Peyer's patch (tissue), 4 donors: ENCODE results near the gene MORN5. TPM values are rescaled to one million over a fixed set of nuclear protein-coding genes. Genes with fewer than 3 reads are reported as not detected.

ENCODE experiments used
- DNase-seq, 3 donors: peaks; one replicate each; pipeline ENCODE4 v3.0.0-alpha.2; 2017 to 2019
- H3K27ac ChIP-seq, 4 donors: fragments of 200-600 bp; sonication (generic); one replicate each; pipeline ENCODE4 v1.5.1; 2016 to 2019
- H3K27me3 ChIP-seq, 2 donors: fragments of 200-600 bp; sonication (generic); one replicate each; pipeline ENCODE4 v1.5.1; 2019
- H3K36me3 ChIP-seq, 3 donors: fragments of 200-600 bp; sonication (generic); one replicate each; pipeline ENCODE4 v1.5.1; 2016 to 2019
- H3K4me1 ChIP-seq, 4 donors: fragments of 200-600 bp; sonication (generic); one replicate each; pipeline ENCODE4 v1.5.1; 2016 to 2019
- H3K4me3 ChIP-seq, 4 donors: fragments of 200-600 bp; sonication (generic); 1 replicate in 3 of 4; 2 replicates in 1 of 4; pipeline ENCODE4 v1.5.1; 2016 to 2019; ENCODE audit warnings: mild to moderate bottlenecking in 1 of 4
- H3K9me3 ChIP-seq, 4 donors: fragments of 200-600 bp; sonication (generic); one replicate each; pipeline ENCODE4 v1.5.1; 2016 to 2019; ENCODE audit warnings: mild to moderate bottlenecking in 1 of 4
- POLR2A ChIP-seq, 2 donors: fragments of 450-650 bp; IDR thresholded peaks; one replicate each; pipeline ENCODE4 v1.5.1; 2017; ENCODE audit warnings: antibody characterized with exemption in 2 of 2, mild to moderate bottlenecking in 2 of 2, moderate library complexity in 2 of 2
- total RNA-seq, 4 donors: library from RNA; depleted of rRNA; stranded (reverse); fragments of >200 nt; gene quantifications; one replicate each; pipeline ENCODE4 v1.1.0, GENCODE V29; 2016
- TF ChIP-seq, protein P1 (sequence below), 6 experiments: fragments of 450-650 bp in 4 of 6; fragments of 200-600 bp in 2 of 6; sonication (generic) in 1 of 6; IDR thresholded peaks; one replicate each; pipeline ENCODE4 v1.5.1; 2017 to 2019; ENCODE audit warnings: antibody characterized with exemption in 6 of 6, mild to moderate bottlenecking in 3 of 6, moderate library complexity in 1 of 6

MORN5 gene
- total RNA-seq, 4 donors from 2014 or later, result not detected

- H3K27ac ChIP-seq, result peak overlapping the region in 1 of 4 donors; percentile 52
- no peak overlapping the region for H3K4me3 ChIP-seq
Observed at GRCh38 chr9:122179690-122180074, 20.0 kb downstream of the MORN5 start.

GRCh38 chr9:122180633-122181032 lies 20.9 kb downstream of the MORN5 start:
- no peak for DNase-seq
- no peaks in the 10 kb centered on the region for H3K36me3 ChIP-seq
- no peak overlapping the region for H3K4me3 ChIP-seq
- TF ChIP-seq, protein P1, sequence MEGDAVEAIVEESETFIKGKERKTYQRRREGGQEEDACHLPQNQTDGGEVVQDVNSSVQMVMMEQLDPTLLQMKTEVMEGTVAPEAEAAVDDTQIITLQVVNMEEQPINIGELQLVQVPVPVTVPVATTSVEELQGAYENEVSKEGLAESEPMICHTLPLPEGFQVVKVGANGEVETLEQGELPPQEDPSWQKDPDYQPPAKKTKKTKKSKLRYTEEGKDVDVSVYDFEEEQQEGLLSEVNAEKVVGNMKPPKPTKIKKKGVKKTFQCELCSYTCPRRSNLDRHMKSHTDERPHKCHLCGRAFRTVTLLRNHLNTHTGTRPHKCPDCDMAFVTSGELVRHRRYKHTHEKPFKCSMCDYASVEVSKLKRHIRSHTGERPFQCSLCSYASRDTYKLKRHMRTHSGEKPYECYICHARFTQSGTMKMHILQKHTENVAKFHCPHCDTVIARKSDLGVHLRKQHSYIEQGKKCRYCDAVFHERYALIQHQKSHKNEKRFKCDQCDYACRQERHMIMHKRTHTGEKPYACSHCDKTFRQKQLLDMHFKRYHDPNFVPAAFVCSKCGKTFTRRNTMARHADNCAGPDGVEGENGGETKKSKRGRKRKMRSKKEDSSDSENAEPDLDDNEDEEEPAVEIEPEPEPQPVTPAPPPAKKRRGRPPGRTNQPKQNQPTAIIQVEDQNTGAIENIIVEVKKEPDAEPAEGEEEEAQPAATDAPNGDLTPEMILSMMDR (IDR thresholded peaks at IDR 0.05), result no peak
- no peak for TF ChIP-seq POLR2A (IDR thresholded peaks at IDR 0.05)
- peaks cover 0 to 10% (median 0%) of the 10 kb centered on the region in 4 donors for H3K4me1 ChIP-seq
- no peak overlapping the region for H3K27ac ChIP-seq
- no peaks in the 10 kb centered on the region for H3K27me3 ChIP-seq
- no peaks in the 10 kb centered on the region for H3K9me3 ChIP-seq

More at GRCh38 chr9:122179690-122180074, 20.0 kb downstream of the MORN5 start:
- Histone ChIP-seq H3K36me3 (no peaks in the 10 kb centered on the region), H3K27me3 (no peaks in the 10 kb centered on the region), H3K9me3 (no peaks in the 10 kb centered on the region), H3K4me1 (peaks cover 0 to 10% (median 0%) of the 10 kb centered on the region in 4 donors)
- no peak for TF ChIP-seq POLR2A (IDR thresholded peaks at IDR 0.05)
- no peak for DNase-seq

DNA sequence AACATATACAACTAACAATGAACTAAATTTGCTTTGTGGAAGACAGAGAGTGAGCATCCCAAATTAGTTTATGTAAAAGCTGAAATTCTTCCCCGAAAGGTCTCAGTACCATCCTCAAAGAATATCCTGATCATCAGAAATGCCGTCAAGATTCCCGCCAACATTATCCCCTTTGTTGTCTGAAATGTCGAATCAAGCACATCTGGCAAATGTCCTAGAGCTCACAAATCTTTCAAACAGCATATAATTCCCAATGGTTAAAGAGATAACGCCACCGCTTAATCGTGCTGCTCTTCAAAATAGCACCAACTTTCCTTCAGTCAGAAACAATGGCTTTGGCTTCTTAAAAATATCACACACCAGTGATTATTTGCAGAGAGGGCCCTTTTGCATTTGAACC lies 23.8 kb downstream of the MORN5 start:
- peaks cover 0 to 17% (median 0%) of the 10 kb centered on the region in 4 donors for H3K4me1 ChIP-seq
- no peaks in the 10 kb centered on the region for H3K9me3 ChIP-seq
- no peak overlapping the region for H3K4me3 ChIP-seq
- no peaks in the 10 kb centered on the region for H3K27me3 ChIP-seq
- H3K27ac ChIP-seq, result no peak overlapping the region
- no peaks in the 10 kb centered on the region for H3K36me3 ChIP-seq
- TF ChIP-seq POLR2A (IDR thresholded peaks at IDR 0.05), result no peak
- TF ChIP-seq, protein P1 (IDR thresholded peaks at IDR 0.05), result no peak
- no peak for DNase-seq

GRCh38 chr9:122184551-122184950 lies 24.8 kb downstream of the MORN5 start:
- H3K9me3 ChIP-seq, result no peaks in the 10 kb centered on the region
- H3K27ac ChIP-seq, result no peak overlapping the region
- no peak for DNase-seq
- H3K27me3 ChIP-seq, result no peaks in the 10 kb centered on the region
- no peak overlapping the region for H3K4me3 ChIP-seq
- H3K36me3 ChIP-seq, result no peaks in the 10 kb centered on the region
- peaks cover 0 to 13% (median 0%) of the 10 kb centered on the region in 4 donors for H3K4me1 ChIP-seq
- no peak for TF ChIP-seq POLR2A (IDR thresholded peaks at IDR 0.05)
- TF ChIP-seq, protein P1 (IDR thresholded peaks at IDR 0.05), result no peak

- DNase-seq, result peak in 2 of 3 donors; percentile 52 to 57
- Histone ChIP-seq H3K9me3 (no peaks in the 10 kb centered on the region), H3K4me1 (peaks cover 0 to 8% (median 0%) of the 10 kb centered on the region in 4 donors), H3K4me3 (no peak overlapping the region), H3K27me3 (no peaks in the 10 kb centered on the region), H3K36me3 (no peaks in the 10 kb centered on the region), H3K27ac (no peak overlapping the region)
- no peak for TF ChIP-seq POLR2A (IDR thresholded peaks at IDR 0.05)
- TF ChIP-seq, protein P1 (IDR thresholded peaks at IDR 0.05), result peak in 3 of 6 experiments; percentile 25 to 38 (median 25)
Observed at GRCh38 chr9:122186301-122186700, 26.6 kb downstream of the MORN5 start.

DNA sequence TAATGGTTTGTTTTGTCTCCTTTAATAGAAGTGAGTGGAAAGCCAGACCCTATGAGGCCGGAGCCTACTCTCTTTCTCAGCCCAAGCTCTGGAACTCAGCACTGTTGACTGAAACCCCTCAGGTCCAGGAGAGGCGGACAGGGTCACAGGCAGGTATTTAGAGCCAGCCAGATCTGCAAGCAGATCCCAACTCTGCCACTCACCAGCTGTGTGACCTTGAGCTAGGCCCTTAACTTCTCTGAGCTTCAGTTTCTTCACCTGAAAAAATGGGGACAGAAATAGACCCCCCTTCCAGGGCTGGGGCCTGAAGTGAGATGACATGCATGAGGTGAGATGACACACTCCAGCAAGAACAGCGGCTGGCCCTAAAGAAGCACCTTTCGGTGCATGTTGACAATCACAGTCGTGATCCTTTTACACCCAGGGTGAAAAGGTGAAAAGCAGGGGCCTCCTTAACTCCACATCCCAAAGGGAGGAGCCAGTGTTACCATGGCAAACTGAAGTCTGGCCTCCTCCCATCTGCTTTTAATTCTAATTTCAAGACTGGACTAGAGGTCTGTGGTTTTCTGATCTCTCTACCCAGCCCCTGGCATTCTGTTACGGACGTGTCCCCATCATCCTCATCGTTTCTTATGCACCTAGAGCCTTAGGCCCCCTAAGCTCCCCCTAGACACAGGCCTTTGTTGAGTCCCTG lies 27.2 kb downstream of the MORN5 start:
- Histone ChIP-seq H3K27me3 (no peaks in the 10 kb centered on the region), H3K27ac (no peak overlapping the region), H3K36me3 (no peaks in the 10 kb centered on the region), H3K4me1 (peaks cover 0 to 8% (median 0%) of the 10 kb centered on the region in 4 donors), H3K9me3 (no peaks in the 10 kb centered on the region), H3K4me3 (no peak overlapping the region)
- DNase-seq, result no peak
- no peak for TF ChIP-seq POLR2A (IDR thresholded peaks at IDR 0.05)
- TF ChIP-seq, protein P1 (IDR thresholded peaks at IDR 0.05), result no peak
